ENCODE results near the gene BAIAP2. TPM values are rescaled to one million over a fixed set of nuclear protein-coding genes. Genes with fewer than 3 reads are reported as not detected.
A peak's percentile ranks its signal among the peaks of the same experiment; 100 is the strongest.

Gene BAIAP2
- total RNA-seq, 6 donors from 2014 or later: 90.7 to 231 (median 123) TPM

GRCh38 chr17:81044764-81045589 is 10.0 kb downstream of the BAIAP2 start:
- peak; percentile 65 to 86 for DNase-seq
- Histone ChIP-seq H3K27ac (peak overlapping the region; percentile 88 to 95 (median 91)), H3K27me3 (no peaks in the 10 kb centered on the region), H3K36me3 (no peaks in the 10 kb centered on the region), H3K9me3 (no peaks in the 10 kb centered on the region), H3K4me3 (peak overlapping the region in 1 of 4 donors; percentile 13), H3K4me1 (peaks cover 88 to 93% (median 90%) of the 10 kb centered on the region in 4 donors)
- TF ChIP-seq CTCF (IDR thresholded peaks at IDR 0.05): no peak
- TF ChIP-seq EP300 (IDR thresholded peaks at IDR 0.05): peak in 3 of 4 donors; percentile 33 to 92 (median 77)
- TF ChIP-seq POLR2AphosphoS5 (IDR thresholded peaks at IDR 0.05): peak; percentile 74 to 90
- peak in 1 of 4 donors; percentile 1 for TF ChIP-seq POLR2A (IDR thresholded peaks at IDR 0.05)
- WGBS, 2 donors: 21 to 32% methylated on average over 14 to 28 of the region's 28 CpGs
- ATAC-seq (ENCODE audit: low FRiP score in 2 of 2): peak; percentile 41 to 70

GRCh38 chr17:81045590-81046095 is 10.7 kb downstream of the BAIAP2 start:
- Histone ChIP-seq H3K27me3 (no peaks in the 10 kb centered on the region), H3K36me3 (no peaks in the 10 kb centered on the region), H3K4me3 (peak overlapping the region in 1 of 4 donors; percentile 13), H3K4me1 (peaks cover 88 to 93% (median 90%) of the 10 kb centered on the region in 4 donors), H3K9me3 (no peaks in the 10 kb centered on the region), H3K27ac (peak overlapping the region; percentile 88 to 95 (median 91))
- no peak for ATAC-seq (ENCODE audit: low FRiP score in 2 of 2)
- DNase-seq: peak in 1 of 2 donors; percentile 57
- 60 to 68% methylated on average over 5 to 9 of the region's 9 CpGs for WGBS, 2 donors
- TF ChIP-seq EP300 (IDR thresholded peaks at IDR 0.05): no peak
- no peak for TF ChIP-seq POLR2AphosphoS5 (IDR thresholded peaks at IDR 0.05)
- no peak for TF ChIP-seq POLR2A (IDR thresholded peaks at IDR 0.05)
- TF ChIP-seq CTCF (IDR thresholded peaks at IDR 0.05): no peak

GRCh38 chr17:81046132-81046769 is 11.3 kb downstream of the BAIAP2 start:
- 66 to 80% methylated on average over 9 to 17 of the region's 17 CpGs for WGBS, 2 donors
- no peaks in the 10 kb centered on the region for H3K27me3 ChIP-seq
- no peak for DNase-seq

GRCh38 chr17:81046770-81047359 is 11.9 kb downstream of the BAIAP2 start:
- Histone ChIP-seq H3K4me3 (no peak overlapping the region), H3K27ac (peak overlapping the region; percentile 88 to 95 (median 91)), H3K36me3 (no peaks in the 10 kb centered on the region), H3K4me1 (peaks cover 92 to 99% (median 93%) of the 10 kb centered on the region in 4 donors), H3K9me3 (no peaks in the 10 kb centered on the region), H3K27me3 (no peaks in the 10 kb centered on the region)
- TF ChIP-seq POLR2A (IDR thresholded peaks at IDR 0.05) (no peak), CTCF (IDR thresholded peaks at IDR 0.05) (no peak), EP300 (IDR thresholded peaks at IDR 0.05) (no peak), POLR2AphosphoS5 (IDR thresholded peaks at IDR 0.05) (no peak)
- 63 to 79% methylated on average over 2 to 18 of the region's 18 CpGs for WGBS, 2 donors
- no peak for ATAC-seq (ENCODE audit: low FRiP score in 2 of 2)
- peak in 1 of 2 donors; percentile 70 for DNase-seq

More at GRCh38 chr17:81046132-81046769, 11.3 kb downstream of the BAIAP2 start:
- ATAC-seq (ENCODE audit: low FRiP score in 2 of 2): no peak
- no peaks in the 10 kb centered on the region for H3K9me3 ChIP-seq
- no peak for TF ChIP-seq CTCF (IDR thresholded peaks at IDR 0.05)
- no peak for TF ChIP-seq EP300 (IDR thresholded peaks at IDR 0.05)
- TF ChIP-seq POLR2AphosphoS5 (IDR thresholded peaks at IDR 0.05): no peak
- no peak for TF ChIP-seq POLR2A (IDR thresholded peaks at IDR 0.05)
- H3K4me3 ChIP-seq: no peak overlapping the region
- H3K4me1 ChIP-seq: peaks cover 88 to 93% (median 90%) of the 10 kb centered on the region in 4 donors
- no peaks in the 10 kb centered on the region for H3K36me3 ChIP-seq
- H3K27ac ChIP-seq: peak overlapping the region; percentile 88 to 95 (median 91)
